T-helper 22 cell (primary cell): ENCODE results near the gene SEPTIN10.

Experiments
- DNase-seq: peaks from one replicate; pipeline ENCODE4 v3.0.0-alpha.2; 2020; ENCODE audit warnings: low read depth

SEPTIN10 gene

DNA sequence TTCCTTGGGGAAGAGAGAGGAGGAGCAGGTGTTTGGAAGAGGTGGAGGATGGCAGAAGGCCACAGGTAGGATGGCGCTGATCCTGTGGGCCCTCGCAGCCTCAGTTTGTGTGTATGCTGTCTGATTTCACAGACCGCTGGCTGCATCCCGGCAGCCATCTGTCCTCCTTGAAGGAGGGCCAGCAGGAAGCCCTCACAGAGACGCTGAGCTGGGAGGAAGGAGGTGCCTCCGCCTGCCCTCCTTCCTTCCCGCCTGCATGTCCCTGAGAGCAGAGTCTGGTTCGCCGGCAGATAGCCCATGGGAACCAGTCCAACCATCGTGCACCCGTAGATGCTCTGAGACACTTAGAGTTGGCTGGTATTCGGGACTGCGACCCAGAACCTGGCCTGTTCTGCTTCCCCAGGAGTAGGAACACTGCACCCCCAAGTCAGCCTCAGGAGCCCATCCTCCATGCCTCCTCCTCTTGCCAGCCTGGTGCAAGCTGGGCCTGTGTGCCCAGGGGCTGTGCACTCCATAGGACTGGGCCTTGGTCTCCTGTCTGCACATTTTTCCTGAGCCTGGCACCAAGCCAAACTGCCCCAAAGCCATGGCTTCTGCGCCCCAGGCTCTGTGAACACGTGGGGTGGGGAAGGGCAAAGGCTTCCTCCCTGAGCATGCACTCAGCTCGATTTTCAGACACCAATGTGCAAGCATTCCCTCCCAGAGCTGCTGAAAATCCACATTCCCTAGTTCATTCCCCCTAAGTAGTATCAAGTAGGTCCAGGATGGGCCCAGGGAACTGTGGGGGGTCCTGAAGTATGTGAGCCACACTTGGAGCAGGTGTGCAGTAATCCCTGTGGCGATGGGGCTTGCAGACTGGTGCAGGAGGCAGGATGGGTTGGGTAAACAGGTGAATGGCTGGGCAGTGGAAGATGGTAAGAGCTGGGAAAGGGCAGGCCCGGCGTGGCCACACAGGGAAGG, 115.6 kb downstream of the SEPTIN10 start:
- DNase-seq = no peak

DNA sequence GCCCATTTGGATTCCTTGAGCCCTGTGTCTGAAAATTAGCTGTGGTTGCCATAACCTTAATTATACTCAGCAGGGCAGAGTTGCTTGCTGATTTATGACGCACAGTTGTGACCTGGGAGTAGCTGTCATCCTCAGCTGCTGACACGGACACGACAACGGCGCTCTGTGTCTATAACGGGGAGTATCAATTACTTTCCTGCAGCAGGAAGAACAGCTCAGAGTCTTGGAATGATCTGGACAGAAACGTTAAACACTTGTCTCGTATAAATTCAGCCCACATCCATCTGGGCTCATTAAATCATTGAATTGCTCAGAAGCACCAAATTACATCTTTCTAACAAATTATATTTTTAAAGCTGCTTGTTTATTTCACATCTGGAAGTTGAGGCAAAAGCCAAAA, 116.3 kb downstream of the SEPTIN10 start:
- DNase-seq = no peak

GRCh38 chr2:109494351-109494750, 119.4 kb downstream of the SEPTIN10 start:
- DNase-seq = no peak

GRCh38 chr2:109493176-109493935, 120.4 kb downstream of the SEPTIN10 start:
- no peak for DNase-seq
